Measurements from ENCODE around the gene EYA3. TPM values are rescaled to one million over a fixed set of nuclear protein-coding genes. Genes with fewer than 3 reads are reported as not detected.

The EYA3 gene
- total RNA-seq, 1 experiment from 2014 or later, result 29.4 TPM

DNA sequence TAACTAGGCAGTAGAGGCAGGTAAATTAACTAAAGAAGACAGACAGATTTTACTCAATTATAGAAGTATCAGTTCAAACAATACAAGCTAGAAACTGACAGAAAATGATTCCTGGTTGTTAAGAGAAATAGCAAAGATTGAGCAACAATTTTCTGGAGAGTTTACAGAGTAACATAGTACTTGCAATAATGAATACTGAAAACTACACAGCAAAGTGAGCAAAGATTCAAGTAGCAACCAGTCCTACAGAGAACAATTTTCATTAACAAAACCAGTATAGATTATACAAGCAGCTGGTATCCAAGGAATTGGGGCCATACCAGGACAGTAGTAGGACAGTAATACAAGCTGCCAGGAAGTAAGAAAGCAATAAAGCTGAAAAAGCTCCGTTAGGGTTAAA, 37.6 kb downstream of the EYA3 start (continued):
- TF ChIP-seq, protein P1, sequence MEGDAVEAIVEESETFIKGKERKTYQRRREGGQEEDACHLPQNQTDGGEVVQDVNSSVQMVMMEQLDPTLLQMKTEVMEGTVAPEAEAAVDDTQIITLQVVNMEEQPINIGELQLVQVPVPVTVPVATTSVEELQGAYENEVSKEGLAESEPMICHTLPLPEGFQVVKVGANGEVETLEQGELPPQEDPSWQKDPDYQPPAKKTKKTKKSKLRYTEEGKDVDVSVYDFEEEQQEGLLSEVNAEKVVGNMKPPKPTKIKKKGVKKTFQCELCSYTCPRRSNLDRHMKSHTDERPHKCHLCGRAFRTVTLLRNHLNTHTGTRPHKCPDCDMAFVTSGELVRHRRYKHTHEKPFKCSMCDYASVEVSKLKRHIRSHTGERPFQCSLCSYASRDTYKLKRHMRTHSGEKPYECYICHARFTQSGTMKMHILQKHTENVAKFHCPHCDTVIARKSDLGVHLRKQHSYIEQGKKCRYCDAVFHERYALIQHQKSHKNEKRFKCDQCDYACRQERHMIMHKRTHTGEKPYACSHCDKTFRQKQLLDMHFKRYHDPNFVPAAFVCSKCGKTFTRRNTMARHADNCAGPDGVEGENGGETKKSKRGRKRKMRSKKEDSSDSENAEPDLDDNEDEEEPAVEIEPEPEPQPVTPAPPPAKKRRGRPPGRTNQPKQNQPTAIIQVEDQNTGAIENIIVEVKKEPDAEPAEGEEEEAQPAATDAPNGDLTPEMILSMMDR (IDR thresholded peaks at IDR 0.05), result no peak
- no peak for TF ChIP-seq ELF4 (CRISPR knock-in tag; IDR thresholded peaks at IDR 0.05; ENCODE audit: low read depth)
- TF ChIP-seq ZNF121 (CRISPR knock-in tag; IDR thresholded peaks at IDR 0.05), result no peak
- TF ChIP-seq ZNF263 (CRISPR knock-in tag; IDR thresholded peaks at IDR 0.05; ENCODE audit: low read depth), result no peak
- TF ChIP-seq, protein P2, sequence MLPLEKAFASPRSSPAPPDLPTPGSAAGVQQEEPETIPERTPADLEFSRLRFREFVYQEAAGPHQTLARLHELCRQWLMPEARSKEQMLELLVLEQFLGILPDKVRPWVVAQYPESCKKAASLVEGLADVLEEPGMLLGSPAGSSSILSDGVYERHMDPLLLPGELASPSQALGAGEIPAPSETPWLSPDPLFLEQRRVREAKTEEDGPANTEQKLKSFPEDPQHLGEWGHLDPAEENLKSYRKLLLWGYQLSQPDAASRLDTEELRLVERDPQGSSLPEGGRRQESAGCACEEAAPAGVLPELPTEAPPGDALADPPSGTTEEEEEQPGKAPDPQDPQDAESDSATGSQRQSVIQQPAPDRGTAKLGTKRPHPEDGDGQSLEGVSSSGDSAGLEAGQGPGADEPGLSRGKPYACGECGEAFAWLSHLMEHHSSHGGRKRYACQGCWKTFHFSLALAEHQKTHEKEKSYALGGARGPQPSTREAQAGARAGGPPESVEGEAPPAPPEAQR (CRISPR knock-in tag; IDR thresholded peaks at IDR 0.05), result no peak
- TF ChIP-seq, protein P3, sequence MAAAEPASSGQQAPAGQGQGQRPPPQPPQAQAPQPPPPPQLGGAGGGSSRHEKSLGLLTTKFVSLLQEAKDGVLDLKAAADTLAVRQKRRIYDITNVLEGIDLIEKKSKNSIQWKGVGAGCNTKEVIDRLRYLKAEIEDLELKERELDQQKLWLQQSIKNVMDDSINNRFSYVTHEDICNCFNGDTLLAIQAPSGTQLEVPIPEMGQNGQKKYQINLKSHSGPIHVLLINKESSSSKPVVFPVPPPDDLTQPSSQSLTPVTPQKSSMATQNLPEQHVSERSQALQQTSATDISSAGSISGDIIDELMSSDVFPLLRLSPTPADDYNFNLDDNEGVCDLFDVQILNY (CRISPR knock-in tag; IDR thresholded peaks at IDR 0.05), result no peak

DNA sequence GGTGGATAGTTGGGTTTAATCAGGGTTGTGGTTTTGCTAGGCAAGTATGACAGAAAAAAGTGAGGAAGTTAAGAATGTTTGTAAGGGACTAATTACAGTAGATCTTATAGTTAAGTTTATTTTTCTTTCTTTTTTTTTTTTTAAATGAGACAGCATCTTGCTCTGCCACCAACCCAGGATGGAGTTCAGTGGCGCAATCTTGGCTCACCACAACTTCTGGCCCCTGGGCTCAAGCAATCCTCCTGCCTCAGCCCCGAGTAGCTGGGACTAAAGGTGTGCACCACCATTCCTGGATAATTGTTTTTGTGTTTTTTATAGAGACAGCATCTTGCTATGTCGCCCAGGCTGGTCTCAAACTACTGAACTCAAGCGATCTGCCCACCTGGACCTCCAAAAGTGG, 41.7 kb downstream of the EYA3 start:
- TF ChIP-seq, protein P4, sequence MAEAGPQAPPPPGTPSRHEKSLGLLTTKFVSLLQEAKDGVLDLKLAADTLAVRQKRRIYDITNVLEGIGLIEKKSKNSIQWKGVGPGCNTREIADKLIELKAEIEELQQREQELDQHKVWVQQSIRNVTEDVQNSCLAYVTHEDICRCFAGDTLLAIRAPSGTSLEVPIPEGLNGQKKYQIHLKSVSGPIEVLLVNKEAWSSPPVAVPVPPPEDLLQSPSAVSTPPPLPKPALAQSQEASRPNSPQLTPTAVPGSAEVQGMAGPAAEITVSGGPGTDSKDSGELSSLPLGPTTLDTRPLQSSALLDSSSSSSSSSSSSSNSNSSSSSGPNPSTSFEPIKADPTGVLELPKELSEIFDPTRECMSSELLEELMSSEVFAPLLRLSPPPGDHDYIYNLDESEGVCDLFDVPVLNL (CRISPR knock-in tag; IDR thresholded peaks at IDR 0.05; ENCODE audit: borderline replicate concordance, low read depth), result no peak
- TF ChIP-seq MXD4 (CRISPR knock-in tag; IDR thresholded peaks at IDR 0.05; ENCODE audit: borderline replicate concordance), result no peak
- TF ChIP-seq ZNF423 (CRISPR knock-in tag; IDR thresholded peaks at IDR 0.05), result no peak
- TF ChIP-seq, protein P5, sequence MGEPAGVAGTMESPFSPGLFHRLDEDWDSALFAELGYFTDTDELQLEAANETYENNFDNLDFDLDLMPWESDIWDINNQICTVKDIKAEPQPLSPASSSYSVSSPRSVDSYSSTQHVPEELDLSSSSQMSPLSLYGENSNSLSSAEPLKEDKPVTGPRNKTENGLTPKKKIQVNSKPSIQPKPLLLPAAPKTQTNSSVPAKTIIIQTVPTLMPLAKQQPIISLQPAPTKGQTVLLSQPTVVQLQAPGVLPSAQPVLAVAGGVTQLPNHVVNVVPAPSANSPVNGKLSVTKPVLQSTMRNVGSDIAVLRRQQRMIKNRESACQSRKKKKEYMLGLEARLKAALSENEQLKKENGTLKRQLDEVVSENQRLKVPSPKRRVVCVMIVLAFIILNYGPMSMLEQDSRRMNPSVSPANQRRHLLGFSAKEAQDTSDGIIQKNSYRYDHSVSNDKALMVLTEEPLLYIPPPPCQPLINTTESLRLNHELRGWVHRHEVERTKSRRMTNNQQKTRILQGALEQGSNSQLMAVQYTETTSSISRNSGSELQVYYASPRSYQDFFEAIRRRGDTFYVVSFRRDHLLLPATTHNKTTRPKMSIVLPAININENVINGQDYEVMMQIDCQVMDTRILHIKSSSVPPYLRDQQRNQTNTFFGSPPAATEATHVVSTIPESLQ (CRISPR knock-in tag; IDR thresholded peaks at IDR 0.05), result no peak
- TF ChIP-seq, protein P6, sequence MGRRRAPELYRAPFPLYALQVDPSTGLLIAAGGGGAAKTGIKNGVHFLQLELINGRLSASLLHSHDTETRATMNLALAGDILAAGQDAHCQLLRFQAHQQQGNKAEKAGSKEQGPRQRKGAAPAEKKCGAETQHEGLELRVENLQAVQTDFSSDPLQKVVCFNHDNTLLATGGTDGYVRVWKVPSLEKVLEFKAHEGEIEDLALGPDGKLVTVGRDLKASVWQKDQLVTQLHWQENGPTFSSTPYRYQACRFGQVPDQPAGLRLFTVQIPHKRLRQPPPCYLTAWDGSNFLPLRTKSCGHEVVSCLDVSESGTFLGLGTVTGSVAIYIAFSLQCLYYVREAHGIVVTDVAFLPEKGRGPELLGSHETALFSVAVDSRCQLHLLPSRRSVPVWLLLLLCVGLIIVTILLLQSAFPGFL (CRISPR knock-in tag; IDR thresholded peaks at IDR 0.05; ENCODE audit: borderline replicate concordance), result no peak
- TF ChIP-seq SOX15 (CRISPR knock-in tag; IDR thresholded peaks at IDR 0.05), result no peak
- no peak for TF ChIP-seq ZNF396 (CRISPR knock-in tag; IDR thresholded peaks at IDR 0.05; ENCODE audit: borderline replicate concordance)
- TF ChIP-seq, protein P7, sequence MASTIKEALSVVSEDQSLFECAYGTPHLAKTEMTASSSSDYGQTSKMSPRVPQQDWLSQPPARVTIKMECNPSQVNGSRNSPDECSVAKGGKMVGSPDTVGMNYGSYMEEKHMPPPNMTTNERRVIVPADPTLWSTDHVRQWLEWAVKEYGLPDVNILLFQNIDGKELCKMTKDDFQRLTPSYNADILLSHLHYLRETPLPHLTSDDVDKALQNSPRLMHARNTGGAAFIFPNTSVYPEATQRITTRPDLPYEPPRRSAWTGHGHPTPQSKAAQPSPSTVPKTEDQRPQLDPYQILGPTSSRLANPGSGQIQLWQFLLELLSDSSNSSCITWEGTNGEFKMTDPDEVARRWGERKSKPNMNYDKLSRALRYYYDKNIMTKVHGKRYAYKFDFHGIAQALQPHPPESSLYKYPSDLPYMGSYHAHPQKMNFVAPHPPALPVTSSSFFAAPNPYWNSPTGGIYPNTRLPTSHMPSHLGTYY (CRISPR knock-in tag; IDR thresholded peaks at IDR 0.05), result no peak
- no peak for TF ChIP-seq TCF7 (CRISPR knock-in tag; IDR thresholded peaks at IDR 0.05; ENCODE audit: low read depth)
- TF ChIP-seq ZNF671 (CRISPR knock-in tag; IDR thresholded peaks at IDR 0.05), result no peak
- no peak for TF ChIP-seq ZNF317 (CRISPR knock-in tag; IDR thresholded peaks at IDR 0.05; ENCODE audit: borderline replicate concordance, low read depth)
- no peak for TF ChIP-seq RELA (CRISPR knock-in tag; IDR thresholded peaks at IDR 0.05; ENCODE audit: borderline replicate concordance)
- TF ChIP-seq, protein P3 (CRISPR knock-in tag; IDR thresholded peaks at IDR 0.05), result no peak
- no peak for TF ChIP-seq NR3C1 (CRISPR knock-in tag; conservative IDR thresholded peaks at IDR 0.05; ENCODE audit: low read depth)
- no peak for TF ChIP-seq GABPB1 (CRISPR knock-in tag; IDR thresholded peaks at IDR 0.05)
- no peaks in the 10 kb centered on the region for H3K9me3 Mint-ChIP-seq
- H3K27me3 Mint-ChIP-seq (ENCODE audit: low read depth), result no peaks in the 10 kb centered on the region
- no peak for ATAC-seq
- POLR2A ChIA-PET, result no interaction called here
- H3K4me1 Mint-ChIP-seq, result peaks cover 5% of the 10 kb centered on the region
- no peak overlapping the region for H3K4me3 Mint-ChIP-seq
- H3K36me3 Mint-ChIP-seq, result peaks cover 11% of the 10 kb centered on the region
- no peak overlapping the region for H3K27ac Mint-ChIP-seq
- CTCF ChIA-PET, result no interaction called here
- no peak for DNase-seq (ENCODE audit: low spot score)

Data from WTC11 (cell line).